Neural cell (in vitro differentiated cells): ENCODE results near the gene WDHD1. TPM values are rescaled to one million over a fixed set of nuclear protein-coding genes. Genes with fewer than 3 reads are reported as not detected.

Experiments
- H2AFZ ChIP-seq: fragments of 200-600, 300-800 bp; sonication (generic), shearing (Covaris generic); 2 replicates; pipeline ENCODE4 v1.6.0; 2014; ENCODE audit warnings: low read depth, mild to moderate bottlenecking, antibody characterized with exemption, low read length, moderate library complexity
- H3F3A ChIP-seq: fragments of 200-600 bp; shearing (Covaris generic); 2 replicates; pipeline ENCODE4 v1.6.1; 2016; ENCODE audit warnings: mild to moderate bottlenecking, moderate library complexity, mixed read lengths, antibody characterized with exemption, low read length; ENCODE audit not compliant: insufficient read depth, poor library complexity, severe bottlenecking
- H3K27ac ChIP-seq: fragments of 200-600, 300-800 bp; sonication (generic), shearing (Covaris generic); 2 replicates; pipeline ENCODE4 v1.5.1; 2014; ENCODE audit warnings: mild to moderate bottlenecking, low read length, moderate library complexity
- H3K27me3 ChIP-seq: fragments of 300-800, 200-600 bp; sonication (generic), shearing (Covaris generic); 2 replicates; pipeline ENCODE4 v1.6.0; 2014; ENCODE audit warnings: mild to moderate bottlenecking, low read depth, low read length, moderate library complexity; ENCODE audit not compliant: insufficient read depth
- H3K36me3 ChIP-seq: fragments of 300-800, 200-600 bp; sonication (generic), shearing (Covaris generic); 2 replicates; pipeline ENCODE4 v1.5.1; 2014; ENCODE audit warnings: mild to moderate bottlenecking, antibody characterized with exemption, low read length, moderate library complexity; ENCODE audit not compliant: insufficient read depth
- H3K4me2 ChIP-seq: fragments of 300-800, 200-600 bp; sonication (generic), shearing (Covaris generic); 2 replicates; pipeline ENCODE4 v1.6.0; 2014; ENCODE audit warnings: mild to moderate bottlenecking, low read length
- H3K4me3 ChIP-seq: fragments of 300-800, 200-600 bp; sonication (generic), shearing (Covaris generic); 2 replicates; pipeline ENCODE4 v1.5.1; 2014; ENCODE audit warnings: mild to moderate bottlenecking, low read length, moderate library complexity
- H3K79me2 ChIP-seq: fragments of 200-600 bp; shearing (Covaris generic); replicated peaks from 2 replicates; pipeline ENCODE4 v1.6.0; 2014; ENCODE audit warnings: mild to moderate bottlenecking, low read length, moderate library complexity; ENCODE audit not compliant: insufficient read depth
- H3K9ac ChIP-seq: fragments of 300-800, 200-600 bp; sonication (generic), shearing (Covaris generic); 2 replicates; pipeline ENCODE4 v1.6.1; 2016; ENCODE audit warnings: mild to moderate bottlenecking, low read length, mixed read lengths
- H3K9me2 ChIP-seq: fragments of 200-600 bp; shearing (Covaris generic); 2 replicates; pipeline ENCODE4 v1.6.1; 2016; ENCODE audit warnings: mild to moderate bottlenecking, low read length, mixed read lengths; ENCODE audit not compliant: insufficient read depth
- H3K9me3 ChIP-seq: fragments of 200-600, 300-800 bp; sonication (generic), shearing (Covaris generic); 2 replicates; pipeline ENCODE4 v1.6.1; 2016; ENCODE audit warnings: mild to moderate bottlenecking, mixed run types, low read length, moderate library complexity, mixed read lengths
- H4K20me1 ChIP-seq: fragments of 200-600 bp; shearing (Covaris generic); 2 replicates; pipeline ENCODE4 v1.6.1; 2016; ENCODE audit warnings: mild to moderate bottlenecking, mixed run types; ENCODE audit not compliant: insufficient read depth
- EP300 ChIP-seq: fragments of 450-650 bp; conservative IDR thresholded peaks from 2 replicates; pipeline ENCODE4 v1.6.1; 2014; ENCODE audit warnings: antibody characterized with exemption, mild to moderate bottlenecking, moderate library complexity; ENCODE audit not compliant: poor library complexity, severe bottlenecking
- EZH2 ChIP-seq: fragments of 200-600, 300-800 bp; shearing (Covaris generic), sonication (generic); IDR thresholded peaks from 2 replicates; pipeline ENCODE4 v1.6.1; 2014; ENCODE audit warnings: antibody characterized with exemption, low read length, borderline replicate concordance, mild to moderate bottlenecking; ENCODE audit not compliant: insufficient read depth, poor library complexity, severe bottlenecking
- MXI1 ChIP-seq: fragments of 450-650 bp; conservative IDR thresholded peaks from 2 replicates; pipeline ENCODE4 v1.6.1; 2014; ENCODE audit warnings: antibody characterized with exemption, mild to moderate bottlenecking; ENCODE audit not compliant: poor library complexity, severe bottlenecking
- POLR2AphosphoS5 ChIP-seq: IDR thresholded peaks from 2 replicates; pipeline ENCODE4 v1.6.1; 2012
- RAD21 ChIP-seq: fragments of 450-650 bp; conservative IDR thresholded peaks from 2 replicates; pipeline ENCODE4 v1.6.1; 2014; ENCODE audit warnings: antibody characterized with exemption, mild to moderate bottlenecking, moderate library complexity
- REST ChIP-seq: IDR thresholded peaks from 2 replicates; pipeline ENCODE4 v1.6.1; 2012; ENCODE audit warnings: borderline replicate concordance
- SMC3 ChIP-seq: fragments of 450-650 bp; conservative IDR thresholded peaks from 2 replicates; pipeline ENCODE4 v1.6.1; 2014; ENCODE audit warnings: antibody characterized with exemption, mild to moderate bottlenecking, moderate library complexity; ENCODE audit not compliant: poor library complexity
- TAF1 ChIP-seq: IDR thresholded peaks from 2 replicates; pipeline ENCODE4 v1.6.1; 2012; ENCODE audit warnings: low read depth
- polyA plus RNA-seq: library from polyadenylated mRNA; depleted of rRNA; stranded (reverse); fragments of >200 nt; gene quantifications from 2 replicates; pipeline ENCODE4 v1.2.3, GENCODE V29; 2014
- TF ChIP-seq, protein P1 (sequence below): fragments of 450-650 bp; IDR thresholded peaks from 2 replicates; pipeline ENCODE4 v1.5.1; 2014; ENCODE audit warnings: antibody characterized with exemption, mild to moderate bottlenecking, moderate library complexity; ENCODE audit not compliant: poor library complexity, severe bottlenecking

Gene WDHD1
- polyA plus RNA-seq, 1 donor from 2014 or later = 8.0 TPM

- peak overlapping the region; percentile 92 for H3K4me2 ChIP-seq
- H3K9ac ChIP-seq = peak overlapping the region; percentile 82
- no peaks in the 10 kb centered on the region for H3K27me3 ChIP-seq
- no peaks in the 10 kb centered on the region for H4K20me1 ChIP-seq
- peak overlapping the region; percentile 79 for H3K4me3 ChIP-seq
- TF ChIP-seq TAF1 = no peak
- no peak for TF ChIP-seq EP300
- no peak for TF ChIP-seq POLR2AphosphoS5
- no peak for TF ChIP-seq MXI1
- TF ChIP-seq SMC3 = no peak
- H2AFZ ChIP-seq = no peak overlapping the region
- no peaks in the 10 kb centered on the region for H3K9me3 ChIP-seq
- peaks cover 68% of the 10 kb centered on the region for H3K79me2 ChIP-seq
- no peaks in the 10 kb centered on the region for H3K9me2 ChIP-seq
- H3K27ac ChIP-seq = peak overlapping the region; percentile 90
- peaks cover 3% of the 10 kb centered on the region for H3K36me3 ChIP-seq
- H3F3A ChIP-seq = no peaks in the 10 kb centered on the region
Measured at GRCh38 chr14:55028476-55028875, 1.6 kb upstream of the WDHD1 start.

- Histone ChIP-seq H3K9ac (peak overlapping the region; percentile 82), H3K4me2 (peak overlapping the region; percentile 92), H3F3A (no peaks in the 10 kb centered on the region), H2AFZ (no peak overlapping the region), H3K9me3 (no peaks in the 10 kb centered on the region), H4K20me1 (no peaks in the 10 kb centered on the region), H3K4me3 (peak overlapping the region; percentile 79), H3K9me2 (no peaks in the 10 kb centered on the region), H3K27ac (peak overlapping the region; percentile 90), H3K36me3 (no peaks in the 10 kb centered on the region), H3K79me2 (peaks cover 68% of the 10 kb centered on the region), H3K27me3 (no peaks in the 10 kb centered on the region)
- TF ChIP-seq REST (no peak), POLR2AphosphoS5 (peak; percentile 17), SMC3 (no peak)
- TF ChIP-seq, protein P1, sequence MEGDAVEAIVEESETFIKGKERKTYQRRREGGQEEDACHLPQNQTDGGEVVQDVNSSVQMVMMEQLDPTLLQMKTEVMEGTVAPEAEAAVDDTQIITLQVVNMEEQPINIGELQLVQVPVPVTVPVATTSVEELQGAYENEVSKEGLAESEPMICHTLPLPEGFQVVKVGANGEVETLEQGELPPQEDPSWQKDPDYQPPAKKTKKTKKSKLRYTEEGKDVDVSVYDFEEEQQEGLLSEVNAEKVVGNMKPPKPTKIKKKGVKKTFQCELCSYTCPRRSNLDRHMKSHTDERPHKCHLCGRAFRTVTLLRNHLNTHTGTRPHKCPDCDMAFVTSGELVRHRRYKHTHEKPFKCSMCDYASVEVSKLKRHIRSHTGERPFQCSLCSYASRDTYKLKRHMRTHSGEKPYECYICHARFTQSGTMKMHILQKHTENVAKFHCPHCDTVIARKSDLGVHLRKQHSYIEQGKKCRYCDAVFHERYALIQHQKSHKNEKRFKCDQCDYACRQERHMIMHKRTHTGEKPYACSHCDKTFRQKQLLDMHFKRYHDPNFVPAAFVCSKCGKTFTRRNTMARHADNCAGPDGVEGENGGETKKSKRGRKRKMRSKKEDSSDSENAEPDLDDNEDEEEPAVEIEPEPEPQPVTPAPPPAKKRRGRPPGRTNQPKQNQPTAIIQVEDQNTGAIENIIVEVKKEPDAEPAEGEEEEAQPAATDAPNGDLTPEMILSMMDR = no peak
Measured at GRCh38 chr14:55028066-55028465, 1.2 kb upstream of the WDHD1 start.

DNA sequence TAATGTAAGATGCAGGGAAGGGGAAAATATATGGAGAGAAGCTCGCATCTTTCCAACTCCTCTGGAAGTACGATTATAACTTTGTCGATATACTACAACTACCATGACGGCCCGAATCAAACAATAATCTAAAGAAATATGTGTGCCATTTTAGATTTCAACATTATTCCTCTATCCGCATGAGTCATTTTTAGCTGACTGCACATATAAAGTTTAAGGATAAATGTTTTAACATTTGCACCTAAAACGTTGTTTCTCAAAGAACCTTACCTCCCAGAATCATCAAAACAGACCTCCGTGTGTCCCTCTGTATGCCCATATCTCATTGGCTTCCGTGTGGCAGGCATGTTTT is 482 bp downstream of the WDHD1 start:
- H3K27me3 ChIP-seq = no peaks in the 10 kb centered on the region
- H3K4me2 ChIP-seq = peak overlapping the region; percentile 76
- no peaks in the 10 kb centered on the region for H3F3A ChIP-seq
- no peaks in the 10 kb centered on the region for H4K20me1 ChIP-seq
- H3K36me3 ChIP-seq = no peaks in the 10 kb centered on the region
- H3K9me2 ChIP-seq = no peaks in the 10 kb centered on the region
- peak overlapping the region; percentile 79 for H3K4me3 ChIP-seq
- H2AFZ ChIP-seq = peak overlapping the region; percentile 67
- H3K9me3 ChIP-seq = no peaks in the 10 kb centered on the region
- H3K9ac ChIP-seq = peak overlapping the region; percentile 82
- TF ChIP-seq MXI1 (no peak), TAF1 (no peak), RAD21 (no peak), SMC3 (no peak), EZH2 (no peak), EP300 (no peak), POLR2AphosphoS5 (no peak), REST (no peak)
- TF ChIP-seq, protein P1 = no peak
- no peak overlapping the region for H3K27ac ChIP-seq
- H3K79me2 ChIP-seq = peaks cover 56% of the 10 kb centered on the region
